Nephron progenitor cell (in vitro differentiated cells): ENCODE measurements around the gene ALDH1L1.

Experiments used
- DNase-seq: peaks from one replicate; pipeline ENCODE4 v3.0.0; 2021
- H3K27ac Mint-ChIP-seq: 2 replicates; pipeline ENCODE4 v1.8.0; 2021; ENCODE audit warnings: mild to moderate bottlenecking, moderate library complexity, mixed read lengths
- H3K27me3 Mint-ChIP-seq: 2 replicates; pipeline ENCODE4 v1.8.0; 2021; ENCODE audit warnings: mild to moderate bottlenecking, low read depth, mixed read lengths; ENCODE audit not compliant: poor library complexity
- H3K36me3 Mint-ChIP-seq: 2 replicates; pipeline ENCODE4 v1.8.0; 2021; ENCODE audit warnings: low read depth, mixed read lengths
- H3K4me1 Mint-ChIP-seq: 2 replicates; pipeline ENCODE4 v1.8.0; 2021; ENCODE audit warnings: mixed read lengths
- H3K4me3 Mint-ChIP-seq: 2 replicates; pipeline ENCODE4 v1.8.0; 2021; ENCODE audit warnings: mild to moderate bottlenecking, moderate library complexity, mixed read lengths
- H3K9me3 Mint-ChIP-seq: 2 replicates; pipeline ENCODE4 v1.8.0; 2021; ENCODE audit warnings: mild to moderate bottlenecking, moderate library complexity, mixed read lengths
- TF ChIP-seq, protein P1 (sequence below): fragments of 200-600 bp; sonication (generic); IDR thresholded peaks from 2 replicates; pipeline ENCODE4 v1.5.0; 2021; ENCODE audit warnings: antibody characterized with exemption

The ALDH1L1 gene

DNA sequence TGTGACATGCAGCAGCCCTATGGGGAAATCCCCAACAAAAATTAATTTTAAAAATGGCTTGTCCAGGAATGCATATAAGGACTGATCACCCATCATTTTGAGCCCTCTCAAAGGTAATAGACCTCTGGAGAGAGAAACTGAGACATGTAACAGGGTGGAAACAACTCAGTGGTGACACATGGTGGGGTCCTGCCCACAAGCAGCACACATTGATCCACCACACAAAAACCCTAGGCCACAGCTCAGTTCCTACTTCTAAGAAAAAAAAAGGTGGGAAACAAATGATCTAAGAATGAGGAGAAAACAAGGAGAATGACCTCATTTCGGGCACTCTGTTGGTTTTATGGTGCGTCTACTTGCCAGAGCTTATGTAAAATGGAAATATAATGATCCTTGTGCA is 94.5 kb downstream of the ALDH1L1 start:
- Mint-ChIP-seq H3K36me3 (peaks cover 12% of the 10 kb centered on the region), H3K9me3 (peaks cover 55% of the 10 kb centered on the region), H3K4me3 (no peak overlapping the region), H3K27me3 (no peaks in the 10 kb centered on the region), H3K4me1 (peaks cover 10% of the 10 kb centered on the region), H3K27ac (no peak overlapping the region)
- TF ChIP-seq, protein P1, sequence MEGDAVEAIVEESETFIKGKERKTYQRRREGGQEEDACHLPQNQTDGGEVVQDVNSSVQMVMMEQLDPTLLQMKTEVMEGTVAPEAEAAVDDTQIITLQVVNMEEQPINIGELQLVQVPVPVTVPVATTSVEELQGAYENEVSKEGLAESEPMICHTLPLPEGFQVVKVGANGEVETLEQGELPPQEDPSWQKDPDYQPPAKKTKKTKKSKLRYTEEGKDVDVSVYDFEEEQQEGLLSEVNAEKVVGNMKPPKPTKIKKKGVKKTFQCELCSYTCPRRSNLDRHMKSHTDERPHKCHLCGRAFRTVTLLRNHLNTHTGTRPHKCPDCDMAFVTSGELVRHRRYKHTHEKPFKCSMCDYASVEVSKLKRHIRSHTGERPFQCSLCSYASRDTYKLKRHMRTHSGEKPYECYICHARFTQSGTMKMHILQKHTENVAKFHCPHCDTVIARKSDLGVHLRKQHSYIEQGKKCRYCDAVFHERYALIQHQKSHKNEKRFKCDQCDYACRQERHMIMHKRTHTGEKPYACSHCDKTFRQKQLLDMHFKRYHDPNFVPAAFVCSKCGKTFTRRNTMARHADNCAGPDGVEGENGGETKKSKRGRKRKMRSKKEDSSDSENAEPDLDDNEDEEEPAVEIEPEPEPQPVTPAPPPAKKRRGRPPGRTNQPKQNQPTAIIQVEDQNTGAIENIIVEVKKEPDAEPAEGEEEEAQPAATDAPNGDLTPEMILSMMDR = no peak
- no peak for DNase-seq

DNA sequence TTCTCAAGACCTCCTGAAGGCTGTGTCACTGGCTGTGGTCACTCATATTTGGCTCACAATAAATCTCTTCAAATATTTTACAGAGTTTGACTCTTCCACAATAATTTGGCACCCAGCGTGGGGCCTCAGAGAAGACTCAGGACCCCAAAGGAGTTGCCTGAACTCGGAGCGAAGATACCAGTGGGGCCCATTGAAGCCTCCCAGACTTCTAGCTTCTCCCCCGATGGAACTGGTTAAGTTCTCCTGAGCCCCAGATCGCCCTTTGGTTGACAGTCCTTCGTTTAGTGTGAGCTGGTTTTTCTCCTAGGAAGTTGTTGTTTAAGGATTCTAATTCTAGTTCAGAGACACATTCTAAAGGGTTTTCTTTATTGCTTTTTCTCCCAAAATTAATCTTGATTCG is 95.1 kb downstream of the ALDH1L1 start:
- Mint-ChIP-seq H3K4me1 (peaks cover 10% of the 10 kb centered on the region), H3K4me3 (peak overlapping the region; percentile 79), H3K27me3 (no peaks in the 10 kb centered on the region), H3K27ac (peak overlapping the region; percentile 33), H3K9me3 (peaks cover 54% of the 10 kb centered on the region), H3K36me3 (peaks cover 16% of the 10 kb centered on the region)
- TF ChIP-seq, protein P1 = no peak
- no peak for DNase-seq

DNA sequence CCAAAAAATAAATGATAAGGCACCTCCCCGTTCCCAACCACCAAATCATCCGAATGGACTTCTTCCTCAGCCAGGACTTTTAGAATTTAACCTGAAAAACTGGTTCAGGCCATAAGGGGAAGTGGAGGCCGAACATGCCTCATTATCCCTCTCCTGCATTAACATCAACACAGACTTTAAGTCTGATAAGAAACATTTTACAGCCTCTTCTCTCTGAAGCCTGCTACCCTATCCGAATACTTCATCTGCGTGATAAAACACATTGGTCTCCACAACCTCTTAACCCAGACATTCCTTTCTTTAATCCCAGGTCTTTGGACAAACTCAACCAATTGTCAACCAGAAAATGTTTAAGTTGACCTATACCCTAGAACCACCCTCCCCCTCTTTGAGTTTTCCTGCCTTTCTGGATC is 95.6 kb downstream of the ALDH1L1 start:
- DNase-seq = no peak
- Mint-ChIP-seq H3K4me1 (peaks cover 10% of the 10 kb centered on the region), H3K4me3 (peak overlapping the region; percentile 79), H3K27ac (peak overlapping the region; percentile 33), H3K27me3 (no peaks in the 10 kb centered on the region), H3K36me3 (peaks cover 21% of the 10 kb centered on the region), H3K9me3 (peaks cover 59% of the 10 kb centered on the region)
- TF ChIP-seq, protein P1 = no peak

DNA sequence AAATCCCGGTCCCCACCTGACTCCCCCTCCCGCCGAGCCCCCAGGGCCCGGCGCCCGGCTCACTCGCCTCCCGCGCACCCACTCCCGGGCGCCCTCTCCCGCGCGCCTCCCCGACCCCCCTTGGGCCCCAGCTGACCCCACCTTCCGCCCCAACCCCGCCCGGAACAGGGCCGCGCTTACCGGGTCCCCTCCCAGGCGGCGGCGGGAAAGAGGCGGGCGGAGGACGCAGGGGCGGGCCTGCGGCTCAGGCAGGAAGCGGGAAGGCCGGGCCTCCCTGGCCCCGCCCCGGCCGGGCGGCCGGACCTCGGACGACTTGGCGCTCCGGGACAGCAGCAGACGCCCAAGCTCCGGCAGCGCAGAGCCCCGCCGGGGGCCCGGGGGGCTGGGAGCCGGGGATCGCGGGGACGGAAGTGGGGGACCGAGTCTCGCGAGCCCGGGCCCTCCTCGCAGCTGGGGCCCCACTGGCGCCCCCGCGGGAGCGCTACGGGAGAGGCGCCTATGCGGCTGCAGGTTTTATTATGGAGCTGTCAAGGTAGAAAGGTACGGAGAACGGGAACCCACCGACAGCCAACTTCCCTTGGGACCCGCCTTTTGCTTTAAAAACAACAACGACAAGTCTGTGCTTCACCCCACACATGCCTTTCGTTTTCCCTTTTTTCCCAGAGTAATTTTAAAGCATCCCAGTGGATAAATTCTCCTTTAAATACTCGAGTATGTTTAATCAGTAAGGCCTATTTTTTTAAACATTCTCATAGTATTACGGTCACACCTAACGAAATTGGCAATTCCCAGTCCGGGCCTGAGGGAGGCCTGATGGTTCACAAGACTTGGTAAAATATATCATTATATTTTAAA is 96.2 kb downstream of the ALDH1L1 start, which contains the start of gene SLC41A3:
Gene SLC41A3, minus strand, starts transcription at position 212 of the 855 bp plus-strand sequence. CDS start 15,905 bp downstream, outside the sequence.
- TF ChIP-seq, protein P1 = no peak

DNA sequence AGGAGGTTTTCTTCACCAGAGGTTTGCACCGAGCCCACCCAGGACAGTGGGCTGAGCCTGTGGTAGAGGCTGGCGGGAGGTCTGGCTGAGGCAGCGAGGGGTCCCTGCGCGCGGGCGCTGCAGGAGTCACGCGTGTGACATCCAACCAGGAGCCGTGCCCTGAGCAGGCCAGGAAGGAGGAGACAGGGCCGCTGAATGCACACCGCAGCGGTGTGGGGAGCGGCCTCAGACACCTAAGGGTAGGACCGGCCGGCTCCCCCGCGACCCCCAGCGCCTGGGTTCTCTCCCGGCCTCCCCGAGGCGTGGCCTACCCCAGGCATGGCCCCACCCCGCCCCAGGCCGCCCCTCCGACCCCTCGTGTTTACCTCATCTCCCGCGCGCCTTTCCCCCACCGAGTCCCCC is 96.9 kb downstream of the ALDH1L1 start:
- TF ChIP-seq, protein P1 = no peak
- Mint-ChIP-seq H3K27ac (no peak overlapping the region), H3K9me3 (peaks cover 55% of the 10 kb centered on the region), H3K27me3 (no peaks in the 10 kb centered on the region), H3K4me3 (peak overlapping the region; percentile 90), H3K4me1 (peaks cover 10% of the 10 kb centered on the region), H3K36me3 (peaks cover 31% of the 10 kb centered on the region)
- DNase-seq = peak; percentile 73

More for the DNA sequence above, 96.2 kb downstream of the ALDH1L1 start, which contains the start of gene SLC41A3:
- Mint-ChIP-seq H3K4me3 (peak within 1 kb of the TSS; percentile 90), H3K36me3 (peaks cover 28% of the 10 kb centered on the region), H3K4me1 (peaks cover 10% of the 10 kb centered on the region), H3K27ac (no peak within 1 kb of the TSS), H3K27me3 (no peaks in the 10 kb centered on the region), H3K9me3 (peaks cover 58% of the 10 kb centered on the region)
- peak; percentile 90 for DNase-seq

DNA sequence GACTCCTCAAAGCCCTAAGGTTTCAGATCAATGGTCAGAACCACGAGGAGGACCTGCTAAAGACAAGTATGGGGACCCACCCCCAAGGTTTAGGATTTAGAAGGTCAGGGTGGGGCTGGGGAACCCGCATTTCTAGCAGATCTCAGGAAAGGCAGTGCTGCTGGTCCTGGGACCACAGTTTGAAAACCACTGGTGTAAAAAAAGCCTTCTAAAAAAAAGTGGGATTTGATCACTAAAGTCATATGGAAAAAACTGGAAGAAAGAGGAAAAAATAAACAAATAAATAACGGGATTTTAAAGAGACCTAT is 97.3 kb downstream of the ALDH1L1 start:
- Mint-ChIP-seq H3K27me3 (no peaks in the 10 kb centered on the region), H3K9me3 (peaks cover 51% of the 10 kb centered on the region), H3K4me3 (peak overlapping the region; percentile 90), H3K36me3 (peaks cover 31% of the 10 kb centered on the region), H3K4me1 (peaks cover 10% of the 10 kb centered on the region), H3K27ac (no peak overlapping the region)
- TF ChIP-seq, protein P1 = no peak
- DNase-seq = no peak
